Measurements from ENCODE around the gene NCAPD3. TPM values are rescaled to one million over a fixed set of nuclear protein-coding genes. Genes with fewer than 3 reads are reported as not detected.

The NCAPD3 gene
- total and polyA plus RNA-seq, 5 donors from 2014 or later, result 12.9 to 38.2 (median 15.3) TPM

- no peak for DNase-seq
- Mint-ChIP-seq H3K9me3 (no peaks in the 10 kb centered on the region), H3K27ac (peak overlapping the region in 2 of 3 donors; percentile 6 to 43), H3K4me1 (peaks cover 0 to 2% (median 1%) of the 10 kb centered on the region in 4 donors), H3K4me3 (no peak overlapping the region), H3K36me3 (peaks cover 12% of the 10 kb centered on the region), H3K27me3 (no peaks in the 10 kb centered on the region)
- peaks cover 5% of the 10 kb centered on the region for H3K36me3 ChIP-seq (ENCODE audit: control insufficient read depth, insufficient read depth, low read length)
- no peaks in the 10 kb centered on the region for H3K4me1 ChIP-seq (ENCODE audit: control insufficient read depth, insufficient read depth, low read length, poor library complexity, severe bottlenecking)
- no peak overlapping the region for H3K27ac ChIP-seq (ENCODE audit: insufficient read depth, low read length, poor library complexity, severe bottlenecking)
- no peak overlapping the region for H3K4me3 ChIP-seq (ENCODE audit: low read depth, low read length)
- ATAC-seq (ENCODE audit: low read depth in 2 of 2), result no peak
- no peaks in the 10 kb centered on the region for H3K9me3 ChIP-seq (ENCODE audit: control insufficient read depth in 2 of 2, low read length in 2 of 2)
- H3K27me3 ChIP-seq (ENCODE audit: control insufficient read depth, insufficient read depth, low read length), result no peaks in the 10 kb centered on the region
These were observed 79.0 kb downstream of the NCAPD3 start for GRCh38 chr11:134144744-134145143.

- H3K4me1 ChIP-seq (ENCODE audit: control insufficient read depth, insufficient read depth, low read length, poor library complexity, severe bottlenecking), result no peaks in the 10 kb centered on the region
- H3K36me3 ChIP-seq (ENCODE audit: control insufficient read depth, insufficient read depth, low read length), result no peaks in the 10 kb centered on the region
- H3K4me3 Mint-ChIP-seq, result no peak overlapping the region
- no peak for ATAC-seq (ENCODE audit: low read depth in 2 of 2)
- peaks cover 9% of the 10 kb centered on the region for H3K36me3 Mint-ChIP-seq
- no peaks in the 10 kb centered on the region for H3K27me3 Mint-ChIP-seq
- no peaks in the 10 kb centered on the region for H3K9me3 ChIP-seq (ENCODE audit: control insufficient read depth in 2 of 2, low read length in 2 of 2)
- H3K27ac Mint-ChIP-seq, result peak overlapping the region in 1 of 3 donors; percentile 62
- peaks cover 0 to 6% (median 1%) of the 10 kb centered on the region in 4 donors for H3K4me1 Mint-ChIP-seq
- H3K9me3 Mint-ChIP-seq, result no peaks in the 10 kb centered on the region
- no peak overlapping the region for H3K4me3 ChIP-seq (ENCODE audit: low read depth, low read length)
- DNase-seq, result peak in 1 of 3 donors; percentile 54
- no peak overlapping the region for H3K27ac ChIP-seq (ENCODE audit: insufficient read depth, low read length, poor library complexity, severe bottlenecking)
- no peaks in the 10 kb centered on the region for H3K27me3 ChIP-seq (ENCODE audit: control insufficient read depth, insufficient read depth, low read length)
These were observed 80.0 kb downstream of the NCAPD3 start for GRCh38 chr11:134143801-134144200.

- H3K4me1 Mint-ChIP-seq, result peaks cover 0 to 6% (median 1%) of the 10 kb centered on the region in 4 donors
- no peak for DNase-seq
- H3K4me1 ChIP-seq (ENCODE audit: control insufficient read depth, insufficient read depth, low read length, poor library complexity, severe bottlenecking), result no peaks in the 10 kb centered on the region
- H3K27ac Mint-ChIP-seq, result no peak overlapping the region
- no peak overlapping the region for H3K4me3 ChIP-seq (ENCODE audit: low read depth, low read length)
- no peaks in the 10 kb centered on the region for H3K9me3 ChIP-seq (ENCODE audit: control insufficient read depth in 2 of 2, low read length in 2 of 2)
- no peaks in the 10 kb centered on the region for H3K27me3 Mint-ChIP-seq
- peaks cover 9% of the 10 kb centered on the region for H3K36me3 Mint-ChIP-seq
- no peaks in the 10 kb centered on the region for H3K9me3 Mint-ChIP-seq
- H3K36me3 ChIP-seq (ENCODE audit: control insufficient read depth, insufficient read depth, low read length), result no peaks in the 10 kb centered on the region
- no peak overlapping the region for H3K4me3 Mint-ChIP-seq
- H3K27ac ChIP-seq (ENCODE audit: insufficient read depth, low read length, poor library complexity, severe bottlenecking), result no peak overlapping the region
- no peak for ATAC-seq (ENCODE audit: low read depth in 2 of 2)
- H3K27me3 ChIP-seq (ENCODE audit: control insufficient read depth, insufficient read depth, low read length), result no peaks in the 10 kb centered on the region
These were observed 81.2 kb downstream of the NCAPD3 start for GRCh38 chr11:134142536-134142935.

- H3K4me1 ChIP-seq (ENCODE audit: control insufficient read depth, insufficient read depth, low read length, poor library complexity, severe bottlenecking), result no peaks in the 10 kb centered on the region
- H3K4me3 ChIP-seq (ENCODE audit: low read depth, low read length), result no peak overlapping the region
- no peaks in the 10 kb centered on the region for H3K9me3 ChIP-seq (ENCODE audit: control insufficient read depth in 2 of 2, low read length in 2 of 2)
- Mint-ChIP-seq H3K4me3 (no peak overlapping the region), H3K27ac (peak overlapping the region in 1 of 3 donors; percentile 89), H3K9me3 (no peaks in the 10 kb centered on the region), H3K4me1 (peaks cover 0 to 6% (median 1%) of the 10 kb centered on the region in 4 donors), H3K36me3 (peaks cover 9% of the 10 kb centered on the region), H3K27me3 (no peaks in the 10 kb centered on the region)
- no peak overlapping the region for H3K27ac ChIP-seq (ENCODE audit: insufficient read depth, low read length, poor library complexity, severe bottlenecking)
- H3K27me3 ChIP-seq (ENCODE audit: control insufficient read depth, insufficient read depth, low read length), result no peaks in the 10 kb centered on the region
- DNase-seq (no peak), ATAC-seq (ENCODE audit: low read depth in 2 of 2) (no peak)
- no peaks in the 10 kb centered on the region for H3K36me3 ChIP-seq (ENCODE audit: control insufficient read depth, insufficient read depth, low read length)
These were observed 82.7 kb downstream of the NCAPD3 start for GRCh38 chr11:134140961-134141490.

GRCh38 chr11:134139873-134140331 lies 83.9 kb downstream of the NCAPD3 start:
- Mint-ChIP-seq H3K36me3 (peaks cover 5% of the 10 kb centered on the region), H3K27ac (no peak overlapping the region), H3K27me3 (no peaks in the 10 kb centered on the region), H3K4me3 (no peak overlapping the region), H3K4me1 (peaks cover 0 to 6% (median 1%) of the 10 kb centered on the region in 4 donors), H3K9me3 (no peaks in the 10 kb centered on the region)
- DNase-seq, result peak; percentile 9 to 77 (median 46)
- Histone ChIP-seq H3K27me3 (ENCODE audit: control insufficient read depth, insufficient read depth, low read length) (peaks cover under 1% of the 10 kb centered on the region), H3K36me3 (ENCODE audit: control insufficient read depth, insufficient read depth, low read length) (no peaks in the 10 kb centered on the region), H3K27ac (ENCODE audit: insufficient read depth, low read length, poor library complexity, severe bottlenecking) (no peak overlapping the region), H3K9me3 (ENCODE audit: control insufficient read depth in 2 of 2, low read length in 2 of 2) (no peaks in the 10 kb centered on the region), H3K4me1 (ENCODE audit: control insufficient read depth, insufficient read depth, low read length, poor library complexity, severe bottlenecking) (no peaks in the 10 kb centered on the region), H3K4me3 (ENCODE audit: low read depth, low read length) (no peak overlapping the region)
- ATAC-seq (ENCODE audit: low read depth in 2 of 2), result no peak

GRCh38 chr11:134139303-134139872 lies 84.4 kb downstream of the NCAPD3 start:
- Histone ChIP-seq H3K4me3 (ENCODE audit: low read depth, low read length) (no peak overlapping the region), H3K27me3 (ENCODE audit: control insufficient read depth, insufficient read depth, low read length) (peaks cover 3% of the 10 kb centered on the region), H3K27ac (ENCODE audit: insufficient read depth, low read length, poor library complexity, severe bottlenecking) (no peak overlapping the region), H3K4me1 (ENCODE audit: control insufficient read depth, insufficient read depth, low read length, poor library complexity, severe bottlenecking) (no peaks in the 10 kb centered on the region), H3K9me3 (ENCODE audit: control insufficient read depth in 2 of 2, low read length in 2 of 2) (no peaks in the 10 kb centered on the region), H3K36me3 (ENCODE audit: control insufficient read depth, insufficient read depth, low read length) (no peaks in the 10 kb centered on the region)
- Mint-ChIP-seq H3K27ac (no peak overlapping the region), H3K4me3 (no peak overlapping the region), H3K4me1 (peaks cover 0 to 6% (median 1%) of the 10 kb centered on the region in 4 donors), H3K27me3 (no peaks in the 10 kb centered on the region), H3K9me3 (no peaks in the 10 kb centered on the region), H3K36me3 (peaks cover 3% of the 10 kb centered on the region)
- no peak for ATAC-seq (ENCODE audit: low read depth in 2 of 2)
- peak in 1 of 3 donors; percentile 5 for DNase-seq

- H3K36me3 Mint-ChIP-seq, result peaks cover 4% of the 10 kb centered on the region
- DNase-seq, result no peak
- H3K9me3 Mint-ChIP-seq, result peaks cover 0 to 4% (median 0%) of the 10 kb centered on the region in 7 donors
- Histone ChIP-seq H3K9me3 (ENCODE audit: control insufficient read depth in 2 of 2, low read length in 2 of 2) (no peaks in the 10 kb centered on the region), H3K27ac (ENCODE audit: insufficient read depth, low read length, poor library complexity, severe bottlenecking) (no peak overlapping the region), H3K4me1 (ENCODE audit: control insufficient read depth, insufficient read depth, low read length, poor library complexity, severe bottlenecking) (no peaks in the 10 kb centered on the region), H3K36me3 (ENCODE audit: control insufficient read depth, insufficient read depth, low read length) (no peaks in the 10 kb centered on the region), H3K27me3 (ENCODE audit: control insufficient read depth, insufficient read depth, low read length) (peaks cover 4% of the 10 kb centered on the region), H3K4me3 (ENCODE audit: low read depth, low read length) (no peak overlapping the region)
- no peaks in the 10 kb centered on the region for H3K27me3 Mint-ChIP-seq
- no peak overlapping the region for H3K4me3 Mint-ChIP-seq
- no peak overlapping the region for H3K27ac Mint-ChIP-seq
- H3K4me1 Mint-ChIP-seq, result peaks cover 0 to 6% (median 0%) of the 10 kb centered on the region in 4 donors
- ATAC-seq (ENCODE audit: low read depth in 2 of 2), result no peak
These were observed 85.4 kb downstream of the NCAPD3 start for GRCh38 chr11:134138376-134138775.

GRCh38 chr11:134134167-134134566 lies 89.6 kb downstream of the NCAPD3 start:
- Histone ChIP-seq H3K4me3 (ENCODE audit: low read depth, low read length) (no peak overlapping the region), H3K27me3 (ENCODE audit: control insufficient read depth, insufficient read depth, low read length) (peaks cover 5% of the 10 kb centered on the region), H3K27ac (ENCODE audit: insufficient read depth, low read length, poor library complexity, severe bottlenecking) (no peak overlapping the region), H3K9me3 (ENCODE audit: control insufficient read depth in 2 of 2, low read length in 2 of 2) (peaks cover 13 to 17% of the 10 kb centered on the region in 2 experiments), H3K36me3 (ENCODE audit: control insufficient read depth, insufficient read depth, low read length) (no peaks in the 10 kb centered on the region), H3K4me1 (ENCODE audit: control insufficient read depth, insufficient read depth, low read length, poor library complexity, severe bottlenecking) (no peaks in the 10 kb centered on the region)
- no peak for DNase-seq
- peaks cover 14% of the 10 kb centered on the region for H3K36me3 Mint-ChIP-seq
- ATAC-seq (ENCODE audit: low read depth in 2 of 2), result no peak
- no peak overlapping the region for H3K27ac Mint-ChIP-seq
- no peak overlapping the region for H3K4me3 Mint-ChIP-seq
- peaks cover 0 to 2% (median 0%) of the 10 kb centered on the region in 4 donors for H3K4me1 Mint-ChIP-seq
- H3K9me3 Mint-ChIP-seq, result peaks cover 0 to 23% (median 12%) of the 10 kb centered on the region in 7 donors
- H3K27me3 Mint-ChIP-seq, result peaks cover 15% of the 10 kb centered on the region
